ENCODE data around the gene KLHL40. TPM values are rescaled to one million over a fixed set of nuclear protein-coding genes. Genes with fewer than 3 reads are reported as not detected.

The KLHL40 gene
- total RNA-seq, 1 donor from 2014 or later: not detected

DNA sequence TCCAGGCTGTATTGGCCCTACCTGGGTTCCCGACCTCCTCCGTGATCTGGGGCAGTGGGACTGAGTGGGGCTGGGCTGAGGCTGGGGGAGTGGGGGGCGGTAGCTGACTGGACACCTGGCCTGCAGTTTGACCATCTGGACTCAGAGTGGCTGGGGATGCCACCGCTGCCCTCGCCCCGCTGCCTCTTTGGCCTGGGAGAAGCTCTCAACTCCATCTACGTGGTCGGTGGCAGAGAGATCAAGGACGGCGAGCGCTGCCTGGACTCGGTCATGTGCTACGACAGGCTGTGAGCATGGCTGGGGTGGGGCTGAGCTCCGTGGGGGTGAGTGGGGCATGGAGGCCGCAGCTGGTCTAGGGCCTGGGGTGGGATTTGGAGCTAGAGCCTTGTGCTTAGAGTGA, 2.7 kb downstream of the KLHL40 start:
- no peaks in the 10 kb centered on the region for H3K9me3 Mint-ChIP-seq (ENCODE audit: unreplicated experiment)
- no peaks in the 10 kb centered on the region for H3K36me3 Mint-ChIP-seq (ENCODE audit: unreplicated experiment)
- no peak overlapping the region for H3K27ac Mint-ChIP-seq (ENCODE audit: unreplicated experiment)
- TF ChIP-seq, protein P1, sequence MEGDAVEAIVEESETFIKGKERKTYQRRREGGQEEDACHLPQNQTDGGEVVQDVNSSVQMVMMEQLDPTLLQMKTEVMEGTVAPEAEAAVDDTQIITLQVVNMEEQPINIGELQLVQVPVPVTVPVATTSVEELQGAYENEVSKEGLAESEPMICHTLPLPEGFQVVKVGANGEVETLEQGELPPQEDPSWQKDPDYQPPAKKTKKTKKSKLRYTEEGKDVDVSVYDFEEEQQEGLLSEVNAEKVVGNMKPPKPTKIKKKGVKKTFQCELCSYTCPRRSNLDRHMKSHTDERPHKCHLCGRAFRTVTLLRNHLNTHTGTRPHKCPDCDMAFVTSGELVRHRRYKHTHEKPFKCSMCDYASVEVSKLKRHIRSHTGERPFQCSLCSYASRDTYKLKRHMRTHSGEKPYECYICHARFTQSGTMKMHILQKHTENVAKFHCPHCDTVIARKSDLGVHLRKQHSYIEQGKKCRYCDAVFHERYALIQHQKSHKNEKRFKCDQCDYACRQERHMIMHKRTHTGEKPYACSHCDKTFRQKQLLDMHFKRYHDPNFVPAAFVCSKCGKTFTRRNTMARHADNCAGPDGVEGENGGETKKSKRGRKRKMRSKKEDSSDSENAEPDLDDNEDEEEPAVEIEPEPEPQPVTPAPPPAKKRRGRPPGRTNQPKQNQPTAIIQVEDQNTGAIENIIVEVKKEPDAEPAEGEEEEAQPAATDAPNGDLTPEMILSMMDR (IDR thresholded peaks at IDR 0.05): no peak
- peaks cover 17% of the 10 kb centered on the region for H3K27me3 Mint-ChIP-seq (ENCODE audit: unreplicated experiment)
- peaks cover 8% of the 10 kb centered on the region for H3K4me1 Mint-ChIP-seq (ENCODE audit: unreplicated experiment)
- no peak for DNase-seq (ENCODE audit: extremely low spot score, unreplicated experiment)
- no peak overlapping the region for H3K4me3 Mint-ChIP-seq (ENCODE audit: unreplicated experiment)

DNA sequence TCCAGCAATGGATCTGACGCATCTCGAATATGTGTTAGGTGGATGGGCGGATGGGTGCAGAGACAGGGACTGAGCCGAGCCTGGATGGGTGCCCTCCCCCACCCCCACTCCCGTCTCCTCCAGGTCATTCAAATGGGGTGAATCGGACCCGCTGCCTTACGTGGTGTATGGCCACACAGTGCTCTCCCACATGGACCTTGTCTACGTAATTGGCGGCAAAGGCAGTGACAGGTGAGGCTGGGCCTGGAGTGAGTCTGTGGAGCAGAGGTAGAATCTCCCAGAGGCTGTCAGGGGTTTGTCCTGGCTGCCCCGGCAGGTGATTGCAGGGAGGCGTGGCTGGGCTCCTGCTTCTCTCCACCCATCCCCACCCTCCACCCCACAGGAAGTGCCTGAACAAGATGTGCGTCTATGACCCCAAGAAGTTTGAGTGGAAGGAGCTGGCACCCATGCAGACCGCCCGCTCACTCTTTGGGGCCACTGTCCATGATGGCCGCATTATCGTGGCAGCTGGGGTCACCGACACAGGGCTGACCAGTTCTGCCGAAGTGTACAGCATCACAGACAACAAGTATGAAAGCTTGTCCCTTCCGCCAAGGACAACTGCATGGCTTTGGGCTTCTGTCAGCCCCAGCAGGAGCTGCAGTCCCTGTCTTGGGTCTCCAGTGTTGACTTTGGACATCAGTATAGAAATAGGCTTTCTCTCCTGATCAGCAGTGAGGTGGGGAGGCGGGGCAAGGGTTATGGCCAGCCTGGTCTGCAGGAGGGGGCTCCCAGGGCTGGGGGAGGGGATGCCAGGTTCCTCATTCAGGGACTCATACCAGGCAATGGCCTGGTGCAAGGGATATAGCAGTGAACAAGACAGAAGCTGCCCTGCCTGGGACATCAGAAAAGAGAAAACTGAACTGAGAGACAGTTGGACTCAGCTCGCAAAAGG, 3.4 kb downstream of the KLHL40 start:
- TF ChIP-seq, protein P1 (IDR thresholded peaks at IDR 0.05): no peak
- DNase-seq (ENCODE audit: extremely low spot score, unreplicated experiment): no peak
- Mint-ChIP-seq H3K27me3 (ENCODE audit: unreplicated experiment) (peaks cover 17% of the 10 kb centered on the region), H3K4me1 (ENCODE audit: unreplicated experiment) (peaks cover 6% of the 10 kb centered on the region), H3K36me3 (ENCODE audit: unreplicated experiment) (no peaks in the 10 kb centered on the region), H3K27ac (ENCODE audit: unreplicated experiment) (no peak overlapping the region), H3K9me3 (ENCODE audit: unreplicated experiment) (no peaks in the 10 kb centered on the region), H3K4me3 (ENCODE audit: unreplicated experiment) (no peak overlapping the region)

DNA sequence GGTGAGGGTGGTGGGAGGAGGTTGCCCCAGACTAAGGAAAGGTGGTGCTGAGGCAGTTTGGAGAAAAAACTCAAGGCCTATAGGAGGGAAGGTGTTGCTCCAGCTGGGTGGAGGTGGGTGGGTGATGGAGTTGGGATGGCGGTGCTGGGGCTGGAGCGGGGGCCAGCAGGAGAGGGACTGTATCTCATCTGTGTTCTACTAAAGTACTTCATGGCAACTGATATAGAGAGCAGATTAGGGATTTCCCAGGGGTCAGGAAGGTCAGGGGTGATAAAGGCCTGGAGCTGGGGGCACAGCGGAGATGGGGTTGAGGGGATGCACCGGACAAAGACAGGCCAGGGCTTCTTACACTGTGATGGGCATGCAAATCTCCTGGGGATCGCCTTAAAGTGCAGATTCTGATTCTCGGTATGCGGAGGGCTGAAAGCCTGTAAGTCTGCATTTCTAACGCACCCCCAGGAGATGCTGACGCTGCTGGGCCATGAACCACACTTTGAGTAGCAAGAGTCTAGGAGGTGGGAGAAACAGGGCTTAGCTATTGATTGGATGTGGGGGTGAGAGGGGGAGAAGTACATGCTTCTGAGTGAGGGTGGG, 4.2 kb downstream of the KLHL40 start:
- Mint-ChIP-seq H3K27ac (ENCODE audit: unreplicated experiment) (no peak overlapping the region), H3K27me3 (ENCODE audit: unreplicated experiment) (peaks cover 17% of the 10 kb centered on the region), H3K4me1 (ENCODE audit: unreplicated experiment) (peaks cover 1% of the 10 kb centered on the region), H3K9me3 (ENCODE audit: unreplicated experiment) (no peaks in the 10 kb centered on the region), H3K4me3 (ENCODE audit: unreplicated experiment) (no peak overlapping the region), H3K36me3 (ENCODE audit: unreplicated experiment) (no peaks in the 10 kb centered on the region)
- no peak for DNase-seq (ENCODE audit: extremely low spot score, unreplicated experiment)
- TF ChIP-seq, protein P1 (IDR thresholded peaks at IDR 0.05): no peak

DNA sequence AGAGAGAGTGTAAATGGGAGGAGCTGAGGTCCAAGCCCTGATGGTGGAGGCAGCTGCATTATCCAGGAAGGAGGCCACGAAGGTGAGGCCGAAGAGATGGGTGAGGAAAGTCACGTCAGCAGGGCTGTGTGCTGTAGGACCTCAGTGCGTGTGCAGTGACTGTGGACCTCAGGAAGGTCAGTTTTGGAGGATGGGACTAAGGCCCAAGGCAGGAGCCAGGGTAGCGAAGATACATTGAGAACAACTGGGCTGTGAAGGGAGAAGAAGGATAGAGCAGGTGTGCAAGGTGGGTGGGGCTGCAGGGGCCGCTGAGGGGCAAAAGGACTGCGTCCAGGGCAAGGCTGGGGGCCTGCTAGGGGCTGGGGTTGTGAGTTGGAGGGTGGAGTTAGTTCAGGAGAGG, 4.9 kb downstream of the KLHL40 start:
- Mint-ChIP-seq H3K4me1 (ENCODE audit: unreplicated experiment) (no peaks in the 10 kb centered on the region), H3K27ac (ENCODE audit: unreplicated experiment) (no peak overlapping the region), H3K4me3 (ENCODE audit: unreplicated experiment) (no peak overlapping the region), H3K27me3 (ENCODE audit: unreplicated experiment) (peaks cover 17% of the 10 kb centered on the region), H3K9me3 (ENCODE audit: unreplicated experiment) (no peaks in the 10 kb centered on the region), H3K36me3 (ENCODE audit: unreplicated experiment) (no peaks in the 10 kb centered on the region)
- DNase-seq (ENCODE audit: extremely low spot score, unreplicated experiment): no peak
- TF ChIP-seq, protein P1 (IDR thresholded peaks at IDR 0.05): no peak
